ENCODE results near the gene OR5C1. TPM values are rescaled to one million over a fixed set of nuclear protein-coding genes. Genes with fewer than 3 reads are reported as not detected.
A peak's percentile ranks its signal among the peaks of the same experiment; 100 is the strongest.

Gene OR5C1
- total RNA-seq, 1 donor from 2014 or later: not detected

GRCh38 chr9:122814545-122814944 is 25.8 kb downstream of the OR5C1 start:
- no peak overlapping the region for H3K27ac ChIP-seq
- intact Hi-C loops (cut with DNase I): loop anchor here (10.0 kb wide), 1 partner anchor 690 kb away; no protein-coding TSS in a partner anchor
- TF ChIP-seq CTCF (IDR thresholded peaks at IDR 0.05): no peak
- no peak for DNase-seq (ENCODE audit: low spot score in 2 of 2)
- peaks cover 0 to 4% of the 10 kb centered on the region in 2 donors for H3K4me1 ChIP-seq
- no peaks in the 10 kb centered on the region for H3K27me3 ChIP-seq
- peaks cover 0 to 15% of the 10 kb centered on the region in 2 donors for H3K36me3 ChIP-seq
- H3K4me3 ChIP-seq: no peak overlapping the region
- no peaks in the 10 kb centered on the region for H3K9me3 ChIP-seq

GRCh38 chr9:122815544-122815943 is 26.8 kb downstream of the OR5C1 start:
- no peak overlapping the region for H3K27ac ChIP-seq
- intact Hi-C loops (cut with DNase I): loop anchor here (10.0 kb wide), 1 partner anchor 691 kb away; no protein-coding TSS in a partner anchor

GRCh38 chr9:122816163-122816867 is 27.6 kb downstream of the OR5C1 start:
- TF ChIP-seq CTCF (IDR thresholded peaks at IDR 0.05): no peak
- H3K27ac ChIP-seq: peak overlapping the region in 1 of 2 donors; percentile 18
- peaks cover 0 to 5% of the 10 kb centered on the region in 2 donors for H3K4me1 ChIP-seq
- no peak for DNase-seq (ENCODE audit: low spot score in 2 of 2)
- H3K4me3 ChIP-seq: no peak overlapping the region
- H3K27me3 ChIP-seq: no peaks in the 10 kb centered on the region
- intact Hi-C loops (cut with DNase I): loop anchor here (10.0 kb wide), 1 partner anchor 692 kb away; no protein-coding TSS in a partner anchor
- peaks cover 7 to 24% of the 10 kb centered on the region in 2 donors for H3K36me3 ChIP-seq
- no peaks in the 10 kb centered on the region for H3K9me3 ChIP-seq

More at GRCh38 chr9:122815544-122815943, 26.8 kb downstream of the OR5C1 start:
- no peak for DNase-seq (ENCODE audit: low spot score in 2 of 2)
- no peaks in the 10 kb centered on the region for H3K27me3 ChIP-seq
- peaks cover 7 to 24% of the 10 kb centered on the region in 2 donors for H3K36me3 ChIP-seq
- H3K4me1 ChIP-seq: peaks cover 0 to 5% of the 10 kb centered on the region in 2 donors
- TF ChIP-seq CTCF (IDR thresholded peaks at IDR 0.05): no peak
- H3K9me3 ChIP-seq: no peaks in the 10 kb centered on the region
- no peak overlapping the region for H3K4me3 ChIP-seq

GRCh38 chr9:122819326-122819725 is 30.6 kb downstream of the OR5C1 start:
- Histone ChIP-seq H3K27ac (no peak overlapping the region), H3K4me1 (peaks cover 0 to 5% of the 10 kb centered on the region in 2 donors), H3K4me3 (no peak overlapping the region), H3K36me3 (peaks cover 20 to 50% of the 10 kb centered on the region in 2 donors), H3K9me3 (no peaks in the 10 kb centered on the region), H3K27me3 (no peaks in the 10 kb centered on the region)
- intact Hi-C loops (cut with DNase I): loop anchor here (10.0 kb wide), 1 partner anchor 695 kb away; no protein-coding TSS in a partner anchor
- no peak for DNase-seq (ENCODE audit: low spot score in 2 of 2)
- no peak for TF ChIP-seq CTCF (IDR thresholded peaks at IDR 0.05)

GRCh38 chr9:122819791-122820489 is 31.2 kb downstream of the OR5C1 start:
- intact Hi-C loops (cut with DNase I): loop anchor here (10.0 kb wide), 3 partner anchors 555 to 725 kb away; partner anchors contain the start of genes MRRF, RBM18 and TTLL11
- Histone ChIP-seq H3K36me3 (peaks cover 20 to 50% of the 10 kb centered on the region in 2 donors), H3K4me1 (peaks cover 0 to 5% of the 10 kb centered on the region in 2 donors), H3K27ac (no peak overlapping the region), H3K9me3 (no peaks in the 10 kb centered on the region), H3K27me3 (no peaks in the 10 kb centered on the region), H3K4me3 (no peak overlapping the region)
- no peak for DNase-seq (ENCODE audit: low spot score in 2 of 2)
- TF ChIP-seq CTCF (IDR thresholded peaks at IDR 0.05): no peak
